PC-9 (cell line): ENCODE measurements around the gene TOP1. TPM values are rescaled to one million over a fixed set of nuclear protein-coding genes. Genes with fewer than 3 reads are reported as not detected.

Experiments
- BruUV-seq: library from RNA; stranded (reverse); fragments of 400-500 nt; replicated peaks from 2 replicates; lab custom pipeline; 2021; lab: Mats Ljungman, UMichigan
- CTCF ChIA-PET: fragments of 300-600 bp; sonication (Branson Sonifier 250); formaldehyde crosslinking; loops from one replicate; lab custom pipeline; 2022; ENCODE audit warnings: antibody characterized with exemption; lab: Charles Lee
- POLR2A ChIA-PET: fragments of 300-600 bp; sonication (Branson Sonifier 250); formaldehyde crosslinking; loops from one replicate; lab custom pipeline; 2022; ENCODE audit warnings: antibody characterized with exemption; ENCODE audit not compliant: unreplicated experiment; lab: Charles Lee
- DNase-seq, 2 experiments: peaks; one replicate each; pipeline versions ENCODE4 v3.0.0 to v3.0.0-alpha.2; 2015 to 2022; ENCODE audit warnings: mixed read lengths in 1 of 2
- H2AFZ ChIP-seq: fragments of 200-600 bp; sonication (generic); 2 replicates; pipeline ENCODE4 v1.8.1; 2017; ENCODE audit warnings: antibody characterized with exemption
- H3F3A ChIP-seq: fragments of 200-600 bp; sonication (generic); 2 replicates; pipeline ENCODE4 v1.8.1; 2017; ENCODE audit warnings: antibody characterized with exemption, mild to moderate bottlenecking, low read depth; ENCODE audit not compliant: insufficient read depth
- H3K27ac ChIP-seq: fragments of 200-600 bp; sonication (generic); 2 replicates; pipeline ENCODE4 v1.6.1; 2016; ENCODE audit warnings: mixed run types
- H3K27me3 ChIP-seq: fragments of 200-600 bp; sonication (generic); 2 replicates; pipeline ENCODE4 v1.6.1; 2016; ENCODE audit warnings: low read depth, mixed run types; ENCODE audit not compliant: insufficient read depth
- H3K36me3 ChIP-seq: fragments of 200-600 bp; sonication (generic); 2 replicates; pipeline ENCODE4 v1.6.1; 2016; ENCODE audit warnings: low read depth, mixed run types
- H3K4me1 ChIP-seq: fragments of 200-600 bp; sonication (generic); replicated peaks from 2 replicates; pipeline ENCODE4 v1.6.1; 2016; ENCODE audit warnings: mixed run types; ENCODE audit not compliant: insufficient read depth
- H3K4me2 ChIP-seq: fragments of 200-600 bp; sonication (generic); 2 replicates; pipeline ENCODE4 v1.6.1; 2017; ENCODE audit warnings: mixed run types
- H3K4me3 ChIP-seq: fragments of 200-600 bp; sonication (generic); 2 replicates; pipeline ENCODE4 v1.6.1; 2016; ENCODE audit warnings: mixed run types
- H3K79me2 ChIP-seq: fragments of 200-600 bp; sonication (generic); 2 replicates; pipeline ENCODE4 v1.6.1; 2017; ENCODE audit warnings: low read depth, mixed run types
- H3K9me2 ChIP-seq: fragments of 200-600 bp; sonication (generic); 2 replicates; pipeline ENCODE4 v1.8.1; 2017; ENCODE audit warnings: mild to moderate bottlenecking; ENCODE audit not compliant: insufficient read depth
- H3K9me3 ChIP-seq: fragments of 200-600 bp; sonication (generic); 2 replicates; pipeline ENCODE4 v1.8.1; 2016; ENCODE audit warnings: low read depth; ENCODE audit not compliant: insufficient read depth
- H4K20me1 ChIP-seq: fragments of 200-600 bp; sonication (generic); 2 replicates; pipeline ENCODE4 v1.8.1; 2017; ENCODE audit not compliant: insufficient read depth
- CTCF ChIP-seq: fragments of 200-600 bp; sonication (generic); conservative IDR thresholded peaks from 2 replicates; pipeline ENCODE4 v1.6.1; 2017; ENCODE audit warnings: mixed run types, antibody characterized with exemption, mild to moderate bottlenecking, moderate library complexity
- EZH2 ChIP-seq: fragments of 200-600 bp; sonication (generic); IDR thresholded peaks from 2 replicates; pipeline ENCODE4 v1.8.0; 2017; ENCODE audit warnings: antibody characterized with exemption, low read depth
- intact Hi-C: fragments of 100-400 bp; cut with micrococcal nuclease; formaldehyde crosslinking; loops from one replicate; pipeline ENCODE4 v1.10.0; 2022; ENCODE audit not compliant: unreplicated experiment
- total RNA-seq: library from RNA; stranded (reverse); gene quantifications from 2 replicates; pipeline ENCODE4 v1.2.3, GENCODE V29; 2021

TOP1 gene
- total RNA-seq, 1 experiment from 2014 or later, result 55.8 TPM

DNA sequence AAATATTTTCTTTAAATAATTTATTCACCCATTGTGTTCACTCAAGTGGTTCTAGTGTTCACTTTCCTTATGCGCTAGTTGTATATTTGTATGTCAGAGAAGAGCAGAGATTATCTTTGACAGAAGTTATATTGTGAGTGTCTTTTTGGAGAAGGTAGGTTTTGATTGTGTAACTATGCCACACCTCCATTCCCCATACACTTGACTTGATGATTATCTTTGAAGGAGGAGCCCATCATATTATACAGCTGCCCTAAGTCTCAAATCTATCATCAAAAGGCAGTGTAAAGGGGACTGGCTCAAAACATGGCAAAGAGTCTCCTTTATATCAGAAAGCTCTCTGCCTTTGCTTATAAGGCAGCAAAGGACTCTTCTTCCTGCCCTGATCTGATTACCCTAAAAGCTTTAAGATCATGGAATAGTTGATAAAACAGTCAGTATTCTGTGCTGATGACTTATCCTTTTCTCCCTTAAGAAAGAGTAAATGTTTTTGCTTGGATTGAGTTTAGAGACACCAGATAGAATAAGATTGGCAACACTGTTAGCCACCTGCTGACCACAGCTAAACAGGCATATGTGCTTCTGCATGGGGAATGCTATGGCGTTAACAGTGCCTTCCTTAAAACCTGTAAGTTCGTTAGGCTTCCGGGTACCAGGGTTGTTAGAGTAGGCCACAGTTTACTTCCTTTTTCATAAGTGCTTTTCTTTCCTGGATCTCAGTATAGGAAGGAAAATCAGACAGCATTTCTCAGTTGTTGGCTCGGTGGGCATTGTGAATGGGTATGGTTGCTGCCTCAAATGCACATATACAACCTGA, 22.6 kb downstream of the TOP1 start:
- H3K9me2 ChIP-seq, result no peaks in the 10 kb centered on the region
- no peak overlapping the region for H2AFZ ChIP-seq
- H3F3A ChIP-seq, result peaks cover 42% of the 10 kb centered on the region; the same call in 1 of the 2 replicates
- peaks cover 20% of the 10 kb centered on the region; the same call in 1 of the 2 replicates for H3K36me3 ChIP-seq
- peaks cover 62% of the 10 kb centered on the region for H4K20me1 ChIP-seq
- peaks cover 100% of the 10 kb centered on the region for H3K79me2 ChIP-seq
- H3K4me2 ChIP-seq, result no peak overlapping the region
- CTCF ChIA-PET, result interaction anchor here (0.6 kb wide), 1 partner anchor 13 kb away, joined by 4 read pairs; no protein-coding TSS in a partner anchor
- H3K27ac ChIP-seq, result no peak overlapping the region
- no peaks in the 10 kb centered on the region for H3K27me3 ChIP-seq
- intact Hi-C loops, result no loop called here
- BruUV-seq, result no TSS peak
- no peak overlapping the region for H3K4me3 ChIP-seq
- DNase-seq, result no peak
- peaks cover 53% of the 10 kb centered on the region for H3K4me1 ChIP-seq
- H3K9me3 ChIP-seq, result no peaks in the 10 kb centered on the region
- TF ChIP-seq EZH2 (no peak), CTCF (no peak)
- POLR2A ChIA-PET, result no interaction called here

- no peaks in the 10 kb centered on the region for H3K27me3 ChIP-seq
- H3K36me3 ChIP-seq, result peaks cover 20% of the 10 kb centered on the region; the same call in 1 of the 2 replicates
- no peaks in the 10 kb centered on the region for H3K9me2 ChIP-seq
- POLR2A ChIA-PET, result no interaction called here
- peaks cover 100% of the 10 kb centered on the region for H3K79me2 ChIP-seq
- H2AFZ ChIP-seq, result no peak overlapping the region
- no peak for TF ChIP-seq EZH2
- no peak for TF ChIP-seq CTCF
- intact Hi-C loops, result no loop called here
- peaks cover 65% of the 10 kb centered on the region for H4K20me1 ChIP-seq
- no peaks in the 10 kb centered on the region for H3K9me3 ChIP-seq
- H3K27ac ChIP-seq, result no peak overlapping the region
- H3K4me1 ChIP-seq, result peaks cover 36% of the 10 kb centered on the region
- peaks cover 34% of the 10 kb centered on the region; the same call in 1 of the 2 replicates for H3F3A ChIP-seq
- CTCF ChIA-PET, result no interaction called here
- no peak overlapping the region for H3K4me2 ChIP-seq
- no TSS peak for BruUV-seq
- H3K4me3 ChIP-seq, result no peak overlapping the region
- DNase-seq, result no peak
These were observed 24.3 kb downstream of the TOP1 start for GRCh38 chr20:41052742-41053419.

- Histone ChIP-seq H4K20me1 (peaks cover 64% of the 10 kb centered on the region), H3K27me3 (no peaks in the 10 kb centered on the region)
- POLR2A ChIA-PET, result no interaction called here
These were observed 25.6 kb downstream of the TOP1 start for GRCh38 chr20:41054070-41054846.

More at GRCh38 chr20:41054070-41054846, 25.6 kb downstream of the TOP1 start:
- no peak for DNase-seq
- no TSS peak for BruUV-seq
- Histone ChIP-seq H3K36me3 (peaks cover 24% of the 10 kb centered on the region; the same call in 1 of the 2 replicates), H3F3A (peaks cover 22% of the 10 kb centered on the region; the same call in 1 of the 2 replicates), H3K9me3 (no peaks in the 10 kb centered on the region), H3K4me3 (no peak overlapping the region), H3K27ac (no peak overlapping the region), H3K9me2 (no peaks in the 10 kb centered on the region), H3K4me2 (no peak overlapping the region), H3K79me2 (peaks cover 99% of the 10 kb centered on the region), H2AFZ (no peak overlapping the region), H3K4me1 (peaks cover 29% of the 10 kb centered on the region)
- intact Hi-C loops, result no loop called here
- CTCF ChIA-PET, result no interaction called here
- TF ChIP-seq EZH2 (no peak), CTCF (no peak)
